Kidney capillary endothelial cell (primary cell): ENCODE results near the gene CDH23.

Source experiments
- DNase-seq: peaks from one replicate; pipeline ENCODE4 v3.0.0-alpha.2; 2018; ENCODE audit warnings: low spot score

The CDH23 gene

DNA sequence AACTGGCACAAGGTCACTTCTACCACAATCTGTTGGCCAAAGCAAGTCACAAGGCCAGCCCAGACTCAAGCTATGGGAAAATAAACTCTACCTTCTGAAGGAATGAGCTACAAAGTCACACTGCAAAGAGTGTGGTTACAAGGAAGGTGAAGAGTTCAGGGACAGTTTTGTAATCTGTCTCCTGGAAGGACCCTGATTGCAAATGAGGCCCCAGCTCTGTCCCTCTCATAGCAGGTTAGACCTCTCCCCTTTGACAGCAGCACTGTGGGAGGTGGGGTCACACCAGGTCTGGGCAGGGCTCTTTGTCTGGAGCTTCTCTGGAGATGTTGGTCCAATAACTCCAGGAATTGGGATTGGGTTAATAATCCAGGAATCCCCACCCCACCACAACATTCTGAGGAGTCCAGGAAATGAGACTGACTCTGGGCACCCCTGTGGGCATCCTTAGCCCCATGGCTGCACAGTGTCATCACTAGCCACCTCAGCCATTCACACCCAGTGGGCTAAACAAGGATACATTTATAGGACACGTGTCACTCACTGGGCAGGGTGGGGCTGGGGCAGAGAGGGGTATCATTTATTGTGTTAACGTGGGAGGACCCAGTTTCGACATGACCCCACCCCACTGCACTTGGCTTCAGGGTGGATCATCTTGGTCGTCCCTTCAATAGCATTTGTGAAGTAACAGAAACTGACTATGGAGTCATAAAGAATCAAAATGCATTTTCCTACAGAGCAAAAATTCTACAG is 346.5 kb downstream of the CDH23 start:
- no peak for DNase-seq

GRCh38 chr10:71743866-71744265 is 347.1 kb downstream of the CDH23 start:
- no peak for DNase-seq

GRCh38 chr10:71744897-71745663 is 348.4 kb downstream of the CDH23 start:
- DNase-seq = no peak

GRCh38 chr10:71745664-71746250 is 349.0 kb downstream of the CDH23 start:
- DNase-seq = no peak

GRCh38 chr10:71746344-71747037 is 349.8 kb downstream of the CDH23 start:
- DNase-seq = no peak

- DNase-seq = no peak
Measured at GRCh38 chr10:71747039-71747531, 350.4 kb downstream of the CDH23 start.

- no peak for DNase-seq
Measured at GRCh38 chr10:71747551-71748523, 351.1 kb downstream of the CDH23 start.

- no peak for DNase-seq
Measured at GRCh38 chr10:71748671-71749191, 352.0 kb downstream of the CDH23 start.

DNA sequence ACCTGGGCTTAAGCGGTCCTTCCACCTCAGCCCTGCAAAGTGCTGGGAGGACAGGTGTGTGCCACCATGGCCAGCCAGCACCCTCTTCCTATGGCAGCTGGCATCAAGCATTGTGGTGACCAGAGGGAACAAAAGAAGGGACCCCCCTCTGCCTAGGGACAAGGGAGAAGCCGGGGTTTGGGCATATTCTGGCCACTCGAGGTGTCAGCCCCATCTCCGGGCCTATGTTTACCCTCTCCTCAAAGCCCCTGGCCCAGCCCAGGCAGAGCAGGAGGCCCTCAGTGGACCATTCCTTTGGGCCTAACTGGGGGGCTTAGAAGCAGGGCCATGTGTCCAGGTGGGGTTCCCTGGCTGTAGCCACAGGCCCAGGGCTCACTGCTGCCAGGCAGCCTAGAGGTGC is 352.7 kb downstream of the CDH23 start:
- DNase-seq = no peak

DNA sequence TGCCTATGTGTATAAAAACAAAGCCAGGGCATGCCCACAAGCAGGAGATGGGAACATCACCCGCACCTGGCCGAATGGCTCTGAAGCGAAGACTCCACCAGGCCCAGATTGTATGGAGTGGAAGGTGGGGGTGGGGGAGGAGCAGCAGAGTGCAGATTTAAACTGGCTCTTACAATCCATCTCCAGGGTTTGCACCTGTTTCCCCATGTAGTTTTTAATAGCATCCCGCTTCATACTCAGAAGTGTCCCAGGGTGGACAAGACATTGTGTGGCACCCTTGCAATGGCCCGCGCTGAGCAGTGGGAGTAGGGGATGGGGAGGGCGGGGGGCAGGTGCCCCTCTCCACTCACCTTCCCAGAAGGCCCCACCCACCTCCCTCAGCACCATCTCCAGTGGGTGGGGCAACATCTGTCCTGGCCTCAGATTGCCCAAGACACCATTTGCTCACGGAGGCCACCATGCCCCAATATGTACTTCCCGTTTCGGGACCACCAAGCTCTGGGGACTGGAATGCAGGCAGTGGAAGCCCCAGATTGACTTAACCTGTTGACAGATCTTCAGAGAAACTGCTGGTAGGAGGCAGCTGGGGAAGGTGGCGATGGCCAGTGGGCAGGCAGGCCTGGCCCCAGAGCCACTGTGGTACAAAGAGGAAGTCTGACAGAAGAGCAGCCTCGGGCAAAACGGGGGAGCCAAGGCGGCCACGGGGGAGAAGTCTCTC is 353.6 kb downstream of the CDH23 start:
- no peak for DNase-seq

DNA sequence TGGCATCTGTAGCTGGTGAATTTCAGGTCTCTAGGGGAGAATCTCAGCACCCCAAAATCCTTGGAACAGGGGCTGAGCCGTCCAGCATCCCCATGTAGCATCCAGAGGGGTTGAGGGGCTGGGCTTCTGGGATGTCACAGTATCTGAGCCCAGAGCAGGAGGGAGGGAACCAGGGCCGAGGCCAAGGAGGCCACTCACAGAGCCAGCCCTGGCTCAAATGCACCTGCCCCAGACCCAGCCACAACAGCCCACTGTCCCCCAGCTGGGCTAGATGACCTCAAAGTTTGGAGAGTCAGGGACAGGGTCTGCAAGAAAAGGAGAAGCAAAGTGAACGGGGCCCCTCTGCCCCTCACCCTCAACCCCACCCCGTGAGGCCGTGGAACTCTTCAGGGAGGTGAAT is 354.3 kb downstream of the CDH23 start:
- no peak for DNase-seq

DNA sequence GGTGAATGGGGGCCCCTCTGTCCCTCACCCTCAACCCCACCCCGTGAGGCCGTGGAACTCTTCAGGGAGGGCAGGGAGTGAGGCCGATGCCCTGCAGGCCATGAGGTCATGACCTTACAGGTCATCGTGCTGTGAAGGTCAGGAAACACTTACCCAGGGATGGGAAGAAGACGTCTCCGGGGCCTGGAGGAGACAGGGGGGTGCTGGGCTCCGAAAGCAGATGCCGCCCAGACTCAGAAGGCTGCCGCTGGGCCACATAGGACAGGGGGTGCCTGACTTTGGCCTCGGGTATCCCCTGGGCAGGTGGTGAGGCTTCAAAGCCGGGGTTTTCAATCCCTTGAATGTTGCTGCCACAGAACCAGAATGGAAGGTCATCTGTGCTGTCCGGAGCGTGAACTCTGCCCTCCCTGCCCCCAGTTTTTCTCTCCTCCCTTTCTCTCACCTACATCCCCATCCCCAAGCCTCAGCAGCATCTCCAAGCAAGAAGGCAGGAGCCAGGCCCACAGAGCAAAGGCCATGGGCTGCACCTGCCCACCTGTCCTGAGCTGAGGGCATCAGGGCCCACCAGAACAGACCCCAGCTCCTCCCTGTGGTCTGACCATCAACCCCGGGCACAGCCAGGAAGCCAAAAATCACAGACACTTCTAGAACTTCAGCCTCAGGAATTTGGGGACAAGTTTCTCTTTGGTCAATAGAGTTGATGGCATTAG is 354.9 kb downstream of the CDH23 start:
- no peak for DNase-seq

DNA sequence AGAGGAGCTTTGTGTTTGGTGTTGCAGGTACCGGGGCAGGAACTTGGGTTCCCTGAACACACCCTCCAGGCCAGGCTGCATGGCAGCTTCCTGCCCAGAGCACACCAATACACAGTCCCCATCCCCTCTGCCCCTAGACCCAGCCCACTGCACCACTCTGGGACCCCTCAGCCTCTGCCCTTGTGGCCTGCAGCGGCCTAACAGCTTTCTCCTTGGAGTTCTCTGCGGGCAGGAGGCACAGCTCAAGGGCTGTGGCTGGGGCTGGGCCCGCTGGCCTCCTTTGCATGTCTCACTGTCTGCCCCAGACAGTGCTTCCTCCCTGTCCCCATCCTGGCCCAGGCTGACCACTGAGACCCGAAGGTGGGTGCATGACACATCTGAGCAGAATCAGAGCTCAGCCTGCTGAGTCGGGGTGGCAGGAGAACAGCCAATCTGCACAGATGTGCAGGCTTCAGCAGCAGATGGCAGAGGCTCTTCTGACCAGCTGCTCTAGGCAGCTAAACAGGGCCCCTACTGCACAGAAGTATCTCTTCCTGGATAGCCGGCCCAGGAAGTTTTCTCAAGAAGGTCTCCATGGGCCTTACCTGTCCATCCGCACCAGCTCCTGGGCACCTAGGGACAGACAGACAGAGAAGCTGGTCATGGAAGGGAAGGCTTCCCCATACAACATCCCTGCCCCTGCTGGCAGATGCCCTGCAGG is 355.8 kb downstream of the CDH23 start:
- DNase-seq = no peak

DNA sequence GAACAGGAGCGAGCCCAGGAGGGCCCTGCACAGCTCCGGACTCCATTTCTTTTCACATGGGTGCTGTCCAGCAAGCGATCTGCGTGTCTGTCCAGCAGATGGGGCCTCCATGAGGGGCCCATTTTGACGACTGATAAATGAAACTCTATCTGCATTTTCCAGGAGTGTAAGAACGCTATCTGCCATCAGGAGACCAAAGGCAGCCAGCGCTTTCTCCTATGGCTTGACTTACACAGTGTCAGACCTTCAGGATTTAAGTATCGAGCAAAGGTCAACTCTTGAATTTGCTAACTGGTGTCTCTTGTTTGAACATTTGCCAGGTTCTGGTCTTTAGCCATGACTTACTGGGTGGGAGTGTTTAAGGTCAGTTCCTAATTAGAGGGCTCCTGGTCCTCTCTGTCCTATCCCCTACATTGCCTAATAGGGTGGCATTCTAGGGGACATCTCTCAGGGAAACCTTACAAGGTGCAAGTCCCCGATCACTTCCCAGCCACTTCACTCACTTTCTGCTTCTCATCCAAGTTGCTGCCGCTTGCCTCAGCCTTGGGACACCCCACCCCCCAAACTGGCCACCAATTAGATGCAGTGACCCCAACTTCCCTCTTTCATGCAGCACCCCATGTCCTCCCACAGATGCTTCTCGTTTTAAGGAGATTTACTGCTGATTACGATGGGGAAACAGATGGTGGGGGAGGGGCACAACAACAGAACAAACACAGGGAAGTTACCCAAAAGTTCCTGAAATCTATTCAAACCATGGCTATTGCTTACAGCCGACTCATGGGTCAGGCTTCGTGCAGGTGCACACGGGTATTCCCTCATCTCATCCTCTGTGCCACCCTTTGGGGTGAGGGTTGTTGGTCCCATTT is 356.6 kb downstream of the CDH23 start:
- no peak for DNase-seq

DNA sequence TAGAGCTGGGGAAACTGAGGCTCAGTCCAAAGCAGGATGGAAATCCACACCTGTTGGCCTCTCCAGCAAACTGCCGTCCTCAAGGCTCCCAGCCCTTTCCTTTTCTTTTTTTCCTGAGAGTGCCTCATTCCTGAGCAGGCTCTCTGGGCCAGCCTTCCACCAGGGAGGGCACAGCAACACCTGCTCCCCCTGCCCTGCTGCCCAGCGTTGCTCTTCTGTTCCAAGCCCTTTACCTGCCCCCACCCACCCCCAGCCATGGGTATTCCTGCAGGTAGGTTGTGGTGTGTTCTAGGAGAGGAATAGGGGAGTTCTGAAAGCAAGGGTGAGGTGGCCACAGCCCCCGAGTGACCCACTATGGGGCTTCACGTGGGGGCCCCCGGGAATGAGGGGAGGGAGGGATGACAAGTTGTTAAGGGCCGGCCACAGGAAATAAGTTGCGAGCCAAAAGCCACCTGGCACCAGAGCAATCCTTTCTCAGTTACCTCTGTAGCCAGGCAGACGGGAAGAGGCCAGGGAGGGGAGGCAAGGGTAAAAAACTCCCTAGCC is 357.3 kb downstream of the CDH23 start:
- no peak for DNase-seq

DNA sequence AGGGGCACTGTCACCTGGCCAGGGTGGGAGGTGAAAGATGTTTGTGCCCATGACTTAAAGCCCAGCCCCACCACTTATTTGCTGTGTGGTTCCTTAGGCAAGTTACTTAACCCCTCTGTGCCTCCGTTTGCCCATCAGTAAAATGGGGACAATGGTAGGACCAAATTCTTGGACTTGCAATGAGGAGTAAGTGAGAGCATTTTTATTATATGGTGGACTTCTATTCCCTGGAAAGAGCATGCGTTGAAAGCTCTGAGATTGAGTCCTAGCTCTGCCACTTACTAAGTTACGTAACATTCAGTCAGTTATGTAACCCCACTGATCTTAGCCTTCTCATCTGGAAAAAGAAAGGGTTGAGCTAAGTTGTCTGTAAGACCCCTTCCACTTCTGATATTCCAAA is 357.8 kb downstream of the CDH23 start:
- DNase-seq = no peak

DNA sequence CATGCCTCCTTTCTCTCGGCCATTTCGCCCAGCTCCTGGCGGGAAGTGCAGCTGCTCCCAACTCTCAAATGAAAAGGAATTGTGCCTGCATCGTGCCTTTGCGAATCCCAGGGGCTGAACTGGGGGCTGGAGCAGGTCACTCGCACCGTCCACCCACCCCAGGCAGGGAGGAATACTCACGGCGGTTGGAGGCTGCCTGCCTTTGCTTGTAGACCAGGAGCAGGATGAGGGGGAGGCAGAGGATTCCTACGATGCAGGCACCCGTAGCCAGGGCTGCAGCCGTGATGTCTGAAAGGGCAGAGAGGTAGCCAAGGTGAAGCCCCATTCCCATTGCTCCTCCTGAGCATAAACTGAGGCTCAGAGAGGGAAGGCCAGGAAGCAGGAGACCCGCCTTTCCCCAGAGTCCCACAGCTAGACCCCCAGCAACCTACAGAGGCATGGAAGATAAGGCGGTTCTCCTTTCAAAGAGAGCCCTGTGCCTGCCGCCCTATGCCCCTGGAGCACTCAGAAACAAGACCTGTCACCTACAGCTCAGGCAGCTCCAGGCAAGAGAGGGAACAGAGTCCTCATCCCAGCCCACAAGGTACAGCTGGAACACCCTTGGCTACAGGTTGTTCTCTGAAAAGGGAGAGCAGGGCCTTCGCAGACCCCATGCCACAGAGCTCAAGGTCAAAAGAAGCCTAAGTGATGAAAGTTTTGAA is 358.6 kb downstream of the CDH23 start:
- no peak for DNase-seq
